Progenitor cell of endocrine pancreas (in vitro differentiated cells): ENCODE measurements around the gene GALNTL6. TPM values are rescaled to one million over a fixed set of nuclear protein-coding genes. Genes with fewer than 3 reads are reported as not detected.

ENCODE experiments used
- DNase-seq: peaks from one replicate; pipeline ENCODE4 v3.0.0; 2021; ENCODE audit warnings: low spot score; ENCODE audit not compliant: unreplicated experiment
- H3K27ac Mint-ChIP-seq: 2 replicates; pipeline ENCODE4 v1.8.0; 2021; ENCODE audit warnings: mild to moderate bottlenecking, moderate library complexity, mixed read lengths
- H3K27me3 Mint-ChIP-seq: 2 replicates; pipeline ENCODE4 v1.8.0; 2021; ENCODE audit warnings: mixed read lengths
- H3K36me3 Mint-ChIP-seq: 2 replicates; pipeline ENCODE4 v1.8.0; 2022; ENCODE audit warnings: mixed read lengths; ENCODE audit not compliant: insufficient read depth
- H3K4me1 Mint-ChIP-seq: 2 replicates; pipeline ENCODE4 v1.8.0; 2021; ENCODE audit warnings: low read depth, mixed read lengths
- H3K4me3 Mint-ChIP-seq: 2 replicates; pipeline ENCODE4 v1.8.0; 2021; ENCODE audit warnings: low read depth, mild to moderate bottlenecking, moderate library complexity, mixed read lengths
- H3K9me3 Mint-ChIP-seq: 2 replicates; pipeline ENCODE4 v1.8.0; 2021; ENCODE audit warnings: low read depth, mixed read lengths
- CTCF ChIP-seq: fragments of 200-600 bp; sonication (generic); IDR thresholded peaks from one replicate; pipeline ENCODE4 v1.5.0; 2021; ENCODE audit warnings: antibody characterized with exemption, mild to moderate bottlenecking; ENCODE audit not compliant: unreplicated experiment
- total RNA-seq: library from RNA; stranded (reverse); gene quantifications from 2 replicates; pipeline ENCODE4 v1.2.1, GENCODE V29; 2021

Gene GALNTL6
- total RNA-seq, 1 donor from 2014 or later: 0.14 TPM

GRCh38 chr4:171948038-171948437 lies 134.8 kb downstream of the GALNTL6 start:
- Mint-ChIP-seq H3K4me3 (no peak overlapping the region), H3K9me3 (no peaks in the 10 kb centered on the region), H3K4me1 (peaks cover 1% of the 10 kb centered on the region), H3K36me3 (no peaks in the 10 kb centered on the region), H3K27ac (no peak overlapping the region), H3K27me3 (no peaks in the 10 kb centered on the region)
- TF ChIP-seq CTCF: no peak
- no peak for DNase-seq

GRCh38 chr4:171954650-171955049 lies 141.4 kb downstream of the GALNTL6 start:
- TF ChIP-seq CTCF: no peak
- Mint-ChIP-seq H3K4me1 (peaks cover 10% of the 10 kb centered on the region), H3K27me3 (no peaks in the 10 kb centered on the region), H3K27ac (no peak overlapping the region), H3K36me3 (no peaks in the 10 kb centered on the region), H3K9me3 (no peaks in the 10 kb centered on the region), H3K4me3 (no peak overlapping the region)
- DNase-seq: no peak

- H3K4me1 Mint-ChIP-seq: peaks cover 19% of the 10 kb centered on the region
- no peaks in the 10 kb centered on the region for H3K9me3 Mint-ChIP-seq
- H3K4me3 Mint-ChIP-seq: no peak overlapping the region
- TF ChIP-seq CTCF: no peak
- H3K27me3 Mint-ChIP-seq: no peaks in the 10 kb centered on the region
- H3K27ac Mint-ChIP-seq: no peak overlapping the region
- H3K36me3 Mint-ChIP-seq: no peaks in the 10 kb centered on the region
- no peak for DNase-seq
These were observed 143.5 kb downstream of the GALNTL6 start for GRCh38 chr4:171956678-171957077.

- no peaks in the 10 kb centered on the region for H3K27me3 Mint-ChIP-seq
- no peak for DNase-seq
- H3K9me3 Mint-ChIP-seq: no peaks in the 10 kb centered on the region
- H3K36me3 Mint-ChIP-seq: no peaks in the 10 kb centered on the region
- no peak overlapping the region for H3K4me3 Mint-ChIP-seq
- H3K27ac Mint-ChIP-seq: no peak overlapping the region
- no peak for TF ChIP-seq CTCF
- peaks cover 17% of the 10 kb centered on the region for H3K4me1 Mint-ChIP-seq
These were observed 148.9 kb downstream of the GALNTL6 start for GRCh38 chr4:171962110-171962509.

- DNase-seq: no peak
- Mint-ChIP-seq H3K36me3 (no peaks in the 10 kb centered on the region), H3K4me1 (peaks cover 8% of the 10 kb centered on the region), H3K27ac (no peak overlapping the region), H3K4me3 (no peak overlapping the region), H3K27me3 (no peaks in the 10 kb centered on the region), H3K9me3 (peaks cover 3% of the 10 kb centered on the region)
- no peak for TF ChIP-seq CTCF
These were observed 153.2 kb downstream of the GALNTL6 start for GRCh38 chr4:171966356-171966755.
